H1 (cell line): ENCODE results near the gene CKB. TPM values are rescaled to one million over a fixed set of nuclear protein-coding genes. Genes with fewer than 3 reads are reported as not detected.
A peak's percentile ranks its signal among the peaks of the same experiment; 100 is the strongest.

Source experiments
- CTCF ChIA-PET: fragments of 300-600 bp; sonication (Branson Sonifier 250); formaldehyde crosslinking; loops from one replicate; lab custom pipeline; 2021; ENCODE audit not compliant: partially characterized antibody; lab: Charles Lee
- POLR2A ChIA-PET: fragments of 300-600 bp; sonication (Branson Sonifier 250); formaldehyde crosslinking; loops from one replicate; lab custom pipeline; 2021; ENCODE audit warnings: inconsistent platforms; ENCODE audit not compliant: partially characterized antibody; lab: Charles Lee
- DNase-seq, 2 experiments: peaks; one replicate each; pipeline versions ENCODE4 v3.0.0 to v3.0.0-alpha.2; 2010 to 2022; ENCODE audit warnings: low spot score in 2 of 2, low read depth in 1 of 2, mixed read lengths in 1 of 2
- FAIRE-seq: peaks from 2 replicates; lab custom pipeline; 2011; peaks lifted over from hg19 to GRCh38; lab: Jason Lieb, UNC
- H2AFZ ChIP-seq: 2 replicates; pipeline ENCODE4 v1.8.1; 2012; ENCODE audit warnings: low read length, inconsistent platforms
- H2AK5ac ChIP-seq: 2 replicates; pipeline ENCODE4 v1.6.1; 2013; ENCODE audit warnings: low read depth, low read length
- H2BK120ac ChIP-seq: replicated peaks from 2 replicates; pipeline ENCODE3; 2013; ENCODE audit warnings: low read depth, low read length, inconsistent platforms
- H2BK12ac ChIP-seq: 2 replicates; pipeline ENCODE4 v1.6.1; 2013; ENCODE audit warnings: low read depth, low read length
- H2BK15ac ChIP-seq: 2 replicates; pipeline ENCODE4 v1.6.1; 2013; ENCODE audit warnings: low read length
- H2BK20ac ChIP-seq: 2 replicates; pipeline ENCODE4 v1.6.1; 2013; ENCODE audit warnings: low read length
- H2BK5ac ChIP-seq: 2 replicates; pipeline ENCODE4 v1.6.1; 2013; ENCODE audit warnings: low read depth, low read length
- H3K14ac ChIP-seq: 2 replicates; pipeline ENCODE4 v1.6.1; 2013; ENCODE audit warnings: inconsistent platforms; ENCODE audit not compliant: insufficient read length
- H3K18ac ChIP-seq: 2 replicates; pipeline ENCODE4 v1.6.1; 2013; ENCODE audit warnings: low read length; ENCODE audit errors: extremely low read depth
- H3K23ac ChIP-seq: 2 replicates; pipeline ENCODE4 v1.6.1; 2013; ENCODE audit warnings: inconsistent platforms; ENCODE audit not compliant: insufficient read length
- H3K23me2 ChIP-seq: 2 replicates; pipeline ENCODE4 v1.6.1; 2013; ENCODE audit warnings: low read depth, low read length
- H3K27ac ChIP-seq: 2 replicates; pipeline ENCODE4 v1.6.1; 2011; ENCODE audit warnings: low read depth, low read length, inconsistent platforms
- H3K27me3 ChIP-seq, 4 experiments: replicated peaks in 1 of 4; 1 replicate in 1 of 4; 2 replicates in 3 of 4; pipeline versions ENCODE4 v1.6.1 to v1.8.1; 2011 to 2013; ENCODE audit warnings: low read length in 3 of 4, mild to moderate bottlenecking in 3 of 4, inconsistent platforms in 2 of 4, mixed read lengths in 2 of 4, moderate library complexity in 1 of 4; ENCODE audit not compliant: control insufficient read depth in 3 of 4, insufficient read depth in 3 of 4; ENCODE audit errors: extremely low read depth in 1 of 4
- H3K36me3 ChIP-seq, 4 experiments: 2 replicates each; pipeline versions ENCODE4 v1.6.1 to v1.8.1; 2011 to 2013; ENCODE audit warnings: mild to moderate bottlenecking in 4 of 4, low read length in 3 of 4, moderate library complexity in 2 of 4, control low read depth in 1 of 4, inconsistent platforms in 1 of 4; ENCODE audit not compliant: insufficient read depth in 4 of 4, control insufficient read depth in 2 of 4
- H3K4ac ChIP-seq: replicated peaks from 2 replicates; pipeline ENCODE3; 2013; ENCODE audit warnings: low read length, low read depth, mixed read lengths, inconsistent platforms; ENCODE audit not compliant: insufficient read length
- H3K4me1 ChIP-seq, 4 experiments: replicated peaks in 1 of 4; 1 replicate in 1 of 4; 2 replicates in 3 of 4; pipeline versions ENCODE4 v1.6.1 to v1.8.1; 2011 to 2013; ENCODE audit warnings: low read length in 3 of 4, inconsistent platforms in 2 of 4, mixed read lengths in 1 of 4; ENCODE audit not compliant: insufficient read depth in 4 of 4, control insufficient read depth in 3 of 4
- H3K4me2 ChIP-seq, 2 experiments: 2 replicates each; pipeline versions ENCODE4 v1.6.1 to v1.8.1; 2011 to 2013; ENCODE audit warnings: low read depth in 2 of 2, low read length in 2 of 2, control low read depth in 1 of 2, inconsistent platforms in 1 of 2, mild to moderate bottlenecking in 1 of 2; ENCODE audit not compliant: insufficient read depth in 1 of 2
- H3K4me3 ChIP-seq, 4 experiments: fragments of 200-600, 300-600 bp in 1 of 4; sonication (generic), shearing (Covaris generic), sonication (Bioruptor Twin) in 1 of 4; 2 replicates each; pipeline versions ENCODE4 v1.5.1 to v1.8.1; 2011 to 2016; ENCODE audit warnings: low read length in 4 of 4, low read depth in 3 of 4, control low read depth in 2 of 4, inconsistent platforms in 2 of 4, mild to moderate bottlenecking in 2 of 4, mixed read lengths in 1 of 4, moderate library complexity in 1 of 4; ENCODE audit not compliant: insufficient read depth in 2 of 4; ENCODE audit errors: extremely low read depth in 1 of 4
- H3K56ac ChIP-seq: replicated peaks from 2 replicates; pipeline ENCODE3; 2013; ENCODE audit warnings: low read depth, mild to moderate bottlenecking, mixed read lengths, low read length, inconsistent platforms; ENCODE audit not compliant: insufficient read length
- H3K79me1 ChIP-seq: 2 replicates; pipeline ENCODE4 v1.6.1; 2013; ENCODE audit warnings: low read depth, low read length, control low read depth
- H3K79me2 ChIP-seq, 2 experiments: 2 replicates each; pipeline versions ENCODE4 v1.6.1 to v1.8.1; 2012 to 2013; ENCODE audit warnings: low read length in 2 of 2, mild to moderate bottlenecking in 2 of 2, inconsistent platforms in 1 of 2; ENCODE audit not compliant: insufficient read depth in 2 of 2, control insufficient read depth in 1 of 2
- H3K9ac ChIP-seq, 4 experiments: replicated peaks in 1 of 4; 1 replicate in 1 of 4; 2 replicates in 3 of 4; pipeline versions ENCODE4 v1.6.1 to v1.8.1; 2011 to 2013; ENCODE audit warnings: low read depth in 3 of 4, low read length in 3 of 4, control low read depth in 2 of 4, mild to moderate bottlenecking in 2 of 4, moderate library complexity in 2 of 4, inconsistent platforms in 1 of 4; ENCODE audit errors: extremely low read depth in 1 of 4
- H3K9me3 ChIP-seq, 2 experiments: 2 replicates each; pipeline versions ENCODE4 v1.6.1 to v1.8.1; 2012 to 2013; ENCODE audit warnings: mild to moderate bottlenecking in 2 of 2, moderate library complexity in 2 of 2, control low read depth in 1 of 2, inconsistent platforms in 1 of 2, low read depth in 1 of 2, low read length in 1 of 2, mixed read lengths in 1 of 2; ENCODE audit not compliant: insufficient read depth in 2 of 2
- H4K20me1 ChIP-seq, 2 experiments: replicated peaks in 1 of 2; 2 replicates each; pipeline versions ENCODE3 to v1.8.1; 2011 to 2013; ENCODE audit warnings: inconsistent platforms in 2 of 2, low read length in 2 of 2, mild to moderate bottlenecking in 1 of 2; ENCODE audit not compliant: insufficient read depth in 2 of 2, control insufficient read depth in 1 of 2
- H4K5ac ChIP-seq: 2 replicates; pipeline ENCODE4 v1.6.1; 2013; ENCODE audit warnings: low read length, low read depth, mixed read lengths, inconsistent platforms; ENCODE audit not compliant: insufficient read length
- H4K8ac ChIP-seq: 2 replicates; pipeline ENCODE4 v1.8.0; 2013; ENCODE audit warnings: mild to moderate bottlenecking, moderate library complexity, low read length, inconsistent platforms; ENCODE audit not compliant: insufficient read depth; ENCODE audit errors: extremely low read depth
- H4K91ac ChIP-seq: replicated peaks from 2 replicates; pipeline ENCODE3; 2013; ENCODE audit warnings: low read length, mixed read lengths, inconsistent platforms; ENCODE audit not compliant: insufficient read length
- JUN ChIP-seq: IDR thresholded peaks from 2 replicates; pipeline ENCODE4 v1.6.1; 2011; ENCODE audit warnings: low read depth, mild to moderate bottlenecking, improper control_type of control experiment, low read length
- KDM1A ChIP-seq: fragments of 200-600, 300-600 bp; sonication (generic); IDR thresholded peaks from 2 replicates; pipeline ENCODE4 v1.7.1; 2016; ENCODE audit warnings: mild to moderate bottlenecking, low read length, borderline replicate concordance
- NANOG ChIP-seq: IDR thresholded peaks from 2 replicates; pipeline ENCODE4 v1.6.1; 2011; ENCODE audit warnings: low read length, low read depth, mild to moderate bottlenecking, inconsistent platforms; ENCODE audit not compliant: insufficient read depth, poor library complexity, severe bottlenecking
- RNF2 ChIP-seq: fragments of 200-900, 300-1000 bp; sonication (generic); IDR thresholded peaks from 2 replicates; pipeline ENCODE4 v1.7.1; 2016; ENCODE audit warnings: borderline replicate concordance, low read depth, mild to moderate bottlenecking, antibody characterized with exemption, low read length; ENCODE audit not compliant: poor library complexity, severe bottlenecking; ENCODE audit errors: missing control alignments
- WGBS, 2 experiments: shearing (Covaris generic) in 1 of 2; methylation state at CpG; one replicate each; pipeline versions ENCODE4 v1.1.6 to v1.1.7; 2013 to 2015; ENCODE audit warnings: low lambda C conversion rate in 2 of 2, mixed read lengths in 2 of 2, inconsistent platforms in 1 of 2, low coverage in 1 of 2, missing lambda C conversion rate in 1 of 2; ENCODE audit not compliant: insufficient replicate concordance in 2 of 2, insufficient coverage in 1 of 2, insufficient read length in 1 of 2; ENCODE audit errors: extremely low coverage in 1 of 2, missing lambda C conversion rate in 1 of 2; 5-methylcytosine and 5-hydroxymethylcytosine counted together
- polyA plus RNA-seq, 7 experiments: library from polyadenylated mRNA; depleted of rRNA in 3 of 7; stranded (reverse) in 5 of 7; unstranded in 2 of 7; fragments of >200 nt in 5 of 7; fragments of 200-250 nt in 2 of 7; gene quantifications; 1 replicate in 5 of 7; 2 replicates in 1 of 7; 4 replicates in 1 of 7; pipeline versions ENCODE4 v1.2.1 to v1.2.3, GENCODE V29; 2011 to 2013; ENCODE audit warnings: missing spikeins in 2 of 7, mixed read lengths in 2 of 7
- total RNA-seq: library from RNA; stranded (reverse); fragmentation: NEBNext Ultra II Directional; extraction: Animal tissue kit (Norgen Biotek cat#: 25700); gene quantifications from 2 replicates; pipeline ENCODE4 v1.2.1, GENCODE V29; 2021

CKB gene
- total and polyA plus RNA-seq, 2 of the 8 experiments (the other 6 are each of a cell fraction or from before 2014, with no cell fraction given) = 538 to 950 TPM

DNA sequence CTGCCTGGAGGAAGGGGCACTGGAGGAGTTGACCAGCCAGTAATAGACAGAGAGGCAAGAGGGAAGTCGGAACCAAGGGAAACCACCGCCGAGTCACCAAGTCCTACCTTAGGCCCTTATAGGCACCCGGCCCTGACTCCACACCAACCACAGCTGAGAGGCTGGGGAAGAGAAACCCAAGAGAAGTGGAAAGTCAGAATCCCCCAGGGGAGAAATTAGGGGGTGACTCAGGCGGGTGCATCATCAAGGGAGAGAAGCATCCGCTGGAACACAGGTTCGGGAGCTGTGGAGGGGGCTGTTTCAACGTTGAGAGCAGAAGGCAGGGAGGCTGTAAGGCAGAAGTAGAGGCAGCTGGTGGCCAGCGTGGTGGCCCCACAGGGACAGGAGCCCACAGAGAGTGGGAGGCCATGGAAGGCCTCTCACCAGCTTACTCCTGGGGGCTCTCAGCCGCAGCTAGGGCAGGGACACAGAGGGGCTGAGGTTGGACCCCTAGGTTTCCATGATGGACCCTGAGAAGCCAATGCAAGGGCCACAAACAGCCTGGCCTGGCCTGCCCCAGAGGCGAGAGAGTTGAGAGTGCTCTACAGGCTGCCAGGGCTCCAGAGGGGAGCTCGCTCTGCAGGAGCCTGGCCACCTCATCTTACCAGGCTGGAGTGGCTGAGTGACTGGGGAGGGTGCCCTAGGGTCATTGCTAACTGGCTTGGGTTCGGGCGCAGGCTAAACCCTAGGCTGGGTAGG lies 4.9 kb upstream of the CKB start:
- peaks cover 0 to 2% (median 1%) of the 10 kb centered on the region in 4 experiments; a peak in 3 of 8 replicates for H3K36me3 ChIP-seq
- peaks cover 13% of the 10 kb centered on the region; the same call in 1 of the 2 replicates for H3K23me2 ChIP-seq
- ChIA-PET POLR2A (interaction anchor here (1.4 to 29.8 kb wide), 7 partner anchors 9 to 183 kb away, joined by 3 to 844 read pairs (median 7); partner anchors contain the start of genes BAG5 and CKB), CTCF (interaction anchor here (0.6 to 28.8 kb wide), 5 partner anchors 9 to 68 kb away, joined by 3 to 921 read pairs (median 7); partner anchors contain the start of gene CKB)
- no peak overlapping the region for H3K27ac ChIP-seq
- no peak overlapping the region for H4K8ac ChIP-seq
- H3K23ac ChIP-seq = no peak overlapping the region
- H4K20me1 ChIP-seq = peaks cover 10 to 30% of the 10 kb centered on the region in 2 experiments
- peak overlapping the region; percentile 76 to 87; a peak in 2 of 4 replicates for H3K4me2 ChIP-seq
- H3K4me3 ChIP-seq = 0 out of 8 replicates have a peak overlapping the region, but pooled peaks of 2 of the 4 experiments have one; percentile 62 to 67
- no peak overlapping the region for H3K4ac ChIP-seq
- H3K14ac ChIP-seq = no peak overlapping the region
- DNase-seq = no peak
- no peak overlapping the region for H2BK12ac ChIP-seq
- no peak overlapping the region for H3K56ac ChIP-seq
- H3K4me1 ChIP-seq = peaks cover 0 to 16% (median 14%) of the 10 kb centered on the region in 4 experiments; a peak in 6 of 7 replicates
- 90% methylated on average over 14 of the region's 14 CpGs; no CpG with 5 or more reads in 1 of the 2 experiments for WGBS, 2 experiments
- H3K79me1 ChIP-seq = peaks cover 24% of the 10 kb centered on the region
- H2AK5ac ChIP-seq = no peak overlapping the region
- H3K18ac ChIP-seq = no peak overlapping the region
- no peaks in the 10 kb centered on the region for H3K9me3 ChIP-seq
- H3K79me2 ChIP-seq = peaks cover 5 to 20% of the 10 kb centered on the region in 2 experiments; a peak in 3 of 4 replicates
- FAIRE-seq = no peak
- H2AFZ ChIP-seq = no peak overlapping the region
- H4K5ac ChIP-seq = no peak overlapping the region
- no peak overlapping the region for H2BK20ac ChIP-seq
- H4K91ac ChIP-seq = no peak overlapping the region
- H3K9ac ChIP-seq = no peak overlapping the region
- H2BK120ac ChIP-seq = no peak overlapping the region
- H3K27me3 ChIP-seq = peaks cover 3 to 23% (median 13%) of the 10 kb centered on the region in 4 experiments
- 0 out of 2 replicates have a peak overlapping the region, but pooled peaks have one; percentile 61 for H2BK15ac ChIP-seq
- no peak overlapping the region for H2BK5ac ChIP-seq
- TF ChIP-seq JUN (no peak), RNF2 (no peak), NANOG (no peak), KDM1A (no peak)
